Fibroblast of skin of back (primary cell): Measurements from ENCODE around the gene FOXP1.

ENCODE experiments used
- DNase-seq: peaks from one replicate; pipeline ENCODE4 v3.0.0-alpha.2; 2013

Gene FOXP1

DNA sequence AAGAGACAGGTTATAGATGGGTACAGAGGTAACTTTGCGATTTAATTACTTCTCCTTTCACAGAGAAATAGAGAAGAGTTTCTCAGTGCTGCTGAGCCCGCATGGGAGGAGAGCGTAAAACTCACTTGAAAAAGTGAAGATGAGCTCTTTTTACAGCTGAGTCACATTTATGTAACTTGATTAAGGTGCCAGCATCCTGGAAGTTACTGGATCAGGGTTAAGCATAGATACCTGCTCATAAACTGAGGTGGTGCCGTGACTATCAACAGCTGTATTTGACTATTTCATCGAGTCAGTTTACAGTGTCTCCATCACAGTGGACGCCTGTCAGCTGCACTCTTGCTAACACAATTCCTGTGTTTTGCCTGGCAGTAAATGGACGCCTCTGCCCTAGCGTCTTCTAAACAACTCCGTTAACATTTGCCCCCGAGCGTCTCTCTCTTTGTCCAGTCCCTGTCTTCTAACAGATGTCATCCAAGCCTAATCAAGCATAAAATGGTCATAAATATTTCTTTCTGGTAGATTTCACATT is 414.6 kb downstream of the FOXP1 start:
- no peak for DNase-seq

DNA sequence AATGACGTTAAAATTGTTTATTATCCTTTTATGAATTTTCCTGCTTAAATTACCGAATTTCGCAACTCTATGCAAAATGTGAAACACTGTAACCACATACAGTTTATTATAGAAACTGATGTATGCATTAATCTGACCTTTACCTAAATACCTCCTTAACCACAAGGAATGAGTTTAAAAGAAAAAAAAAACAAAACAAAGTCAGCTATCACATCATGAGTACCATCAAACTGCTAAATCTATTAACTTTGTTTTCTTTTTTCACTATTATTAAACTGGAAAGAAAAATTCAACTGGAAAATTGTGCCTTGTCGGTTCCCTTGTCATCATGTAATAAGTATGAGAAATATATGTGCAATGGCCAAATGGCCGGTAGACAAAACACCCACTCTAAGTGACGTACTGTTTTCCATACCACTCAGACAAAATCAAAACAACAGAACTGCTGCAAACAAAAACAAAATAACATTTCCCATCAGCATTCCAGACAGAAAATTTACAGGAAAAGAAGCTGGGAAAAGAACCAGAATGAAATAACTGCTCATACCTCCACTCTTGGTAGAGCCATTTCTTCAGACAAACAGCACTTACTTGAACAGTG is 415.3 kb downstream of the FOXP1 start:
- peak; percentile 88 for DNase-seq

DNA sequence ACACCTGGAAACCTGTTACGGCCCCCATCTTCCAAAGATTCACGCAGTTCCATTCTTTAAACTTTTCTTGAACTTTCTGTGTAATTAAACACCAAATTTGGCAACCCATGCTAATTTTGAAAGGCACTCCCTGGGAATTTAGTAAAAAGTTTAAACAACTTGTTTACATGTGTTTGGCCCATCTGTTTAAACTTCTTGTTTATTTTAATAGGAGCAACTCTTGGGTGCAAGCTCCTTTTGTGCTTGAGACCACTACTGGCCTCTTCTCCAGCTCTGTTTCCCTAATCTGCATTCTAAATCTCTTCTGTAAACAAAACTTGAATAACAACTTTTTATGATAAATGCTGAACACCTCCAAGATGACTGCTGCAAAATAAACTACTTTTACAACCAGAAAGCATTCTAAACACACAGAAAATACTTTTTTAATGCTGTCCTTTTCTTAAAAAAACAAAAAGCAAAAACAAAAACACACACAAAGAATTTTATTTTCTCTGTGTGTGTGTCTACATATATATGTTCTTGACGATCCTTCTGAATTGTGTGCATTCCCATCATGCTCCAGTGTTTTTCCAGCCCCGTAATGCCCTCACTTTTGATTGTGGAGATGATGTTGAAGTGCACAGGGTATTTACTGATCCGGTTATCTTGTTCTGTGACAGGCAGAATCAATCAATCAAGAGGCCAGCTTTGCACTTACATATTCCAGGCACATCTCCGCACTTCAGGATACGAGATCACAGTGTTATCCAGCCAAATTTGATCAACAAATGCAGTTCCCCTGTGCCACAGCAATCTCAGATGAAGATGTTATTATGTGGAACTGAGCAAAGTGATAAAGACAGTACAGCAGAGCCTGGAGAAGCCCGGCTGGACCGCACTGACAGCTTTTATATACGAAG is 416.9 kb downstream of the FOXP1 start:
- DNase-seq, result no peak

DNA sequence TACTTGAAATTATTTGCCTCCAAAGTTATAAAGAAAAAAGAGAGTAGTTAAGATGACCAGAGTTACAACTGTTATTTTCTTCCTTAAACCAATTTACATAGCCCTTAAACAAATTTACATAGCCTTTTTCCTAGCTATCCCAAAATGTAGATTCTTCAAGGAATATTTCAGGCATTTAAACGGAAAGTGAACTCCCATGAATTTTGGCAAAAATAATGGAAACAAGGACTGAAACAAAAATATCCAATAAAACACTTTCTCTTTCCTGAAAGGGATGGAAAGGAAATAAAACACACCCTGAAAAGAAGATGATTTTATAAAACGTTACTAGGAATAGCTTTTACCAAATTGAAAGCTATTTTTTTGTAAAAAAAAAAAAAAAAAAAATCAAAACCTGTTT is 418.6 kb downstream of the FOXP1 start:
- DNase-seq, result no peak

DNA sequence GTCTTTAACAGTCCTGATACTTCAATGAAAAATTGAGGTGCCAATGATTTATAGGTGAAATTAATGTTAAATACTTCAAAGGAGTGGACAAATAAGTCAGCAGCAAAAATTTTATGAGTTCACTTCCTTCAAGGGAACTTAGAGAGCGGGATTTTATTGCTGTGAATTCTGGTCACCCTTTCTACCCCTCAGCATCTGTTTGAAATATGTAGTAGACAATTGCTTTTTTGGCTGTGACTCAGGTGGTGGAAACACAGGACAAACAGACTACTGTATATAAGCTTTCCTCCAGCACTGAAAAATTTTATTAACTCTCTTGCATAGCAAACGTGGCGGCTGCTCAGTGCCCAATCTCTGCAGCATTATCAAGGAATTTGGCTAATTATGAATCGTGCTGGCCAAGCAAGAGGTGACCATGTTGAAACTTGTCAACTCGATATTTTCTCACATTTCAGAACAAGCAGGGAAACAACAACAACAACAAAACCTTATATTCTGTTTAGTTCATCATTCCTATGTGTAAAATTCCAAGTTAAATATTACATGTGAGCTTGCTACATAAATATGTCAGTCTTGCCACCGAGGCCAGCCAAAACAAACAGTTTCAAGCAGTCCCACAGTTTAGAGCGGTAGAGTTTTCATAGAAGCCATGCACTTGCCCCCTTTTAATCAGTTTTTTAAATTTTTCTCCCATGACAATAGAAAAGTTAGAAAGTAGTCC is 420.2 kb downstream of the FOXP1 start:
- peak; percentile 62 for DNase-seq

DNA sequence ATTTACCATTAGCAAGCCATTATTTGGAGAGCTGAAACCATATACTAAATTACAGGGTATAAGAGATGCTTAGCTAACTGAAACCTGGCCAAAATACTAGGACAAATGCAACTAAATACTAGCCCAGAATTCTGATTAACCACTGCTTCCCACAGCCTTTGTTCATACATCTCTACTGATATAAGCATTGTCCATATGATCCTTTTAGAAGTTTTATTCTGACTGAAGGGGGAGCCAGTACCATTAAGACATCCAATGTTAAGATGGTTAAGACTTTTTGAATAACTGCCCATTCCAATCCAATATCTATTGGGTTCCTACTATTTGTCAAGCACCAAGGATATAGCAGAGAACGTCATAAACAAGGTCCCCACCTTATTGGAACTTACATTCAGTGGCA is 421.3 kb downstream of the FOXP1 start:
- DNase-seq, result no peak

DNA sequence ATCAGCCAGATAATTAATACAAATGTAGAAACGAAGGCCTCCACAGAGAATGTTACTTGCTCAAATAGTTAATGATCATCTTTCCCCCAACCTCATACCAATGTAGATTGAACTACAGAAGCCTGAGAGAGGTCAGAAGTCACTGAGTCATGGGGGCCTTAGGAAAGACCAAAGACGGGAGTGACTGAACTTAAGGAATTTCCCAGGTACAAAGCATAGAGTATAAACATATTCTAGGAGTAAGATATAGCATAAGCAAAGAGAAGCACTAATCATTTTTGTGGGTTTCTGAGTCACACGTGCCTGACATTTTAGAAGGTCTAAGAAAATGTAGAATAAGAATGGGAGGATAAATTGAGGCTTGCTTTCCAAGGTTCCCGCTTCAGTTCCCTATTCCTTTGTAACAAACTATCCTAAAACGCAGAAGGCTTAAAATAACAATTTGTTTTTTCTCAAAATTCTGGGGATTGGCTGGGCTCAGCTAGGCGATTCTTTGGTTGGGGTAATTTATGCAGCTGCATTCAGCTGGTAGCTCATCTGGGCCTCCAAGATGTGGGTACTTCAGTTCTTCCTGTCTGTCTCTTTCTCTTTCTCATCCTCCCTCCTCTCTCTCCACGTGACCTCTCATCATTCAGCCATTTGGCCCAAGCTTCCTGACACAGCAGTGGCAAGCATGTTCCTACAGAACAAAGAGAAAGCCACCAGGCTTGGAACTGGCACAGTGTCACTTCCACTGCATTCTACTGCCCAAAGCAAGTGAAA is 422.6 kb downstream of the FOXP1 start:
- DNase-seq, result peak; percentile 61

DNA sequence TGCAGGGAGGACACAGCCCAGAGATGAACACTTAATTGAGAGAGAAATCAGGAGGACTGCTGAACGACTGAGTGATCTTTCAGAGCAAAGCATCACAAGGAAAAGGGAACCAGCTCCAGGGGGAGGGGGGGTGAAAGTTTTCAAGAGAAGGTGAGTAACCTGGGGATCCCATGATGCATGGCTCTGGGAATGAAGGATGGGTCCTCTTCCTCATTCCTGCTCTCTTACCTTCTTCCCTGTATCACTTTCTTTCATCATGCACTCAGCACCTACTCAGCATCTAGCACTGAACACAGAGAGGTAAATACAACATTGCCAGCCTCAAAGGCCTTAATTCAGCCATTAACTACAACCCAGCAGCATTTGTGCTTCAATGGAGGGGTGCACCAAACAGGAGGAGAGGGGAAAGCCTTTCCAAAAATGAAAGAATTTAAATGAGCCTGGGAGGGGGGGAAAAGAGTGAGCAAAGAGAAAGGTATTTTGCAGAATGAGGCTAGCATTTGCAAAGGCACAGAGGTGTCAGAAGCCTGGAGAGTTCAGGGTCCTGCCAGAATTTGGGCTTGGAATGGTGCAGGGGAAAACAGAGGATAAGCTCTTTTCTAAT is 427.4 kb downstream of the FOXP1 start:
- no peak for DNase-seq

DNA sequence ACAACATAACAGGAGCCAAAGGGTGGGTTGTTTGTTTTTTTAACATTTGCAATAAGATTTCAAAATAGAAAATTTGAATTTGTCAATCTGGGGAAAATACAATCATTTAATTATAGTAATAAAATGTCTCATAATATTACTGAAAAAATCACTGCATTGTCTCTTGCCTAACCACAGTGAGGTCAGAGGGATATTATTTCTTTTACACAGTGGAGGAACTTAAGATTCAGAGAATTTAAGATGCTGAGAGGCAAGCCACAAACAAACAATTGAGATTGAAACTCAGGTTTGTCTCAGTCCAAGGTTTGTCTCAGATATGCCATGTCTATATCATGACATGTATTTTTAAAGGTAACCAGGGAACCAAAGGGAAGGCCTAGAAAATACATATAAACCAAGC is 428.7 kb downstream of the FOXP1 start:
- DNase-seq, result no peak

DNA sequence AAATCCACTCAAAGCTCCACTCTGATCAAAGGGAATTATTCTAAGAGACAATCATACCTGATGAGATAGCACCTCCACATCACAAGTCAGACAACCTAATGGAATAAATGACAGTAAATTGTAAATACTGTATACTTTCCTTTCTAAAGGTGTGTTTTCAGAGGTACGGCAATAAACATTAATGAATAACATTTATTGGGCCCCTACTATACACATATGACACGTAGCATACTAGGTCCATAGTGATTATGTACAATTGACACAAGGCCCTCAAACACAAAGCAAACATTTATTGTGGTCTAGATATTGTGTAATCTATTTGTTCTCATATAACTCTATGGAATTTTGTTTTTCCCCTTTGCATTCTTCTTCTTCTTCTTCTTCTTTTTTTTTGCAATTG is 429.8 kb downstream of the FOXP1 start:
- no peak for DNase-seq

DNA sequence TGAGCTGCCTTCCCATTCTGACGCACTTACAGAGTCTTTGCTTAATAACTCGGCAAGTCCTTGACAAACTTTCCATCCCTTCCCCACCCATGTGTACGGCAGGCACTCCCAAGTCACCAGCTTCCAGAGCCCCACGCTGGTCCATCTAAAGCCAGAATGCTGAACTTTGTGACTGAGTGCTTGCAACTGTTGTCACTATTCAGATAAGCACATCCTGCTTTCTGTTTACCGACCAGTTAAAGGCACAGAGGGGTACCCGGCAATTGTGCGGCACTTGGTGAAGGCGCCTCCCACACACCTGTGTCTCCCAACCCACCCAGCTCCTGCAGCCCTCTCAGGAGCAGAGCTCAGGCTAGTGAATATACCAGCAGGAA is 430.6 kb downstream of the FOXP1 start:
- DNase-seq, result no peak

DNA sequence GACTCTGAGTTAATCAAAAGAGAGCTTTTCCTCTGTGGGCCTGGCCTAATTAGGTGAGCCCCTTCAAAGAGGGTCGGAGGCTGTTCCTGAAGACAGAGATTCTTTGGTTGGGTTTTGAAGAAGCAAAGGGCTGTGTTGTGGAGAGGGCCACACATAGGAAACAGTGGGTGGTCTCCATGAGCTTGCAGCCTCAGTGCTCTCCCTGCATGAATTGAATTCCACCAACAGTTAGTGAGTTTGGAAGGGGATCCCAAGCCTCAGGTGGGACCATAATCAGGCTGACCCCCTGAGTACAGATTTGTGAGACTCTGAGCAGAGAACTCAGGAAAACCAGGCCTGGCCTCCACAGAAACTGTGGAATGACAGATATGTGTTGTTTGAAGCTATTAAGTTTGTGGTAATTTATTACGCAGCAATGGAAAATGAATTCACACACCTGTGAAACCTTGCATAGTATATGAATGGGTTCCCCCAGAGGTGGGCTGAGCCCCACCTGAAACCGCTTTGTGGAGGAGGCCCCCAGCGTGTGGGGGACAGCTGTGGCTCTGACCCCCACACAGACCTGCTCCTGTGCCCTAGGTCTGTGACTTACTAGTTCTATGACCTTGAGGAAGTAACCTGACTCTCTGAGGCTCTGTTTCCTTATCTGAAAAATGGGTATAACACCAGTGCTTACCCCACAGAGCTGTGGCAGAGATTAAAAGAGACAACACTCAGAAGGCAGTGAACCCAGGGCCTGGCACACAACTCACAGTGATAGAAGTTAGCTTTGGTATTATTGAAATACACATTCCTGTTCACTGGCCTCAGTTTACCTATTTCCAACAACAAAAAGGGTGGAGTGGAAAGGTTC is 431.3 kb downstream of the FOXP1 start:
- DNase-seq, result no peak

DNA sequence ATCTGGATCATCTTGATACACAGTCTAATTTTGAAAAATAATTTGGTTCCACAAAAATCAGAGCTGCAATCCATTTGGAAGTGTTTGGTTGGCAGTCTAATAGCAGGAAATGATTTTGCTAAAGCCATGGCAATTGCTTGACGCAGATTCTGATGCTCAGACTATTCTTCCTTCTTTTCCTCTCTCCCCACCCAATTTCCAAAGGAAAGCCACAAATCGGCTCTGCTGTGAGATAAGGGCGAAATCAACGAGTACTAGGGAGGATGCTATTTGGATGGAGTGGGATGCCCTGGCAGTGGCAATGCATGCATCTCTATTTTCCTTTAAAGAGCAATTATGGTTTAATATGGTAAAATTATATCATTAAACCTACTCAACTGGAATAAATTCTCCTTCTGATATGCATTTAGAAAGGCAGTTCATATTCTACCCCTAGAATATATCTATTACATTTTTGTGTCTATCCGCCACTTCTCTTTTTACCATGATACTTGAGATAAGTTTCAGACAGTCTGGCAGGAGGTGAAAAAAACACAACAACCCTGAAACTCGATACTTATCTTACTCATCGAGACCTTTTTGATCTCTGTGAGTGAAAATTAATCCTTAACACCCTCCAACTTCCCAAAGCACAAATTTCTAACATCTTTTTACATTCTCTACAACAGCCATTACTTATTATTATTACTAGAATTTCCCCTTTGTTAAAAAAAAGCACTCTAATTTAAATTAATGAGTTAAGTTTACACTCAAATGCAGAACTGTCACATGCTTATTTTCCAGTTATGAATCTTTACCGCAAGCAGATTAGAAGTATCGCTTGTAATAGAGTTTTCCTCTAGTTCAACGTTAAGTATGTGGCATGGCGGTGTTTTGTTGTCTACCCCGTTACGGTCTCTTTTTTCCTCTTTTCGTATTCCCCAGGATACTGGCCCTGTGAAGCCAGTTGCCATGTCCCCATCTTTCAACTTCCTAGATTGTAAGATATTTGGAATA is 433.3 kb downstream of the FOXP1 start:
- DNase-seq, result no peak

DNA sequence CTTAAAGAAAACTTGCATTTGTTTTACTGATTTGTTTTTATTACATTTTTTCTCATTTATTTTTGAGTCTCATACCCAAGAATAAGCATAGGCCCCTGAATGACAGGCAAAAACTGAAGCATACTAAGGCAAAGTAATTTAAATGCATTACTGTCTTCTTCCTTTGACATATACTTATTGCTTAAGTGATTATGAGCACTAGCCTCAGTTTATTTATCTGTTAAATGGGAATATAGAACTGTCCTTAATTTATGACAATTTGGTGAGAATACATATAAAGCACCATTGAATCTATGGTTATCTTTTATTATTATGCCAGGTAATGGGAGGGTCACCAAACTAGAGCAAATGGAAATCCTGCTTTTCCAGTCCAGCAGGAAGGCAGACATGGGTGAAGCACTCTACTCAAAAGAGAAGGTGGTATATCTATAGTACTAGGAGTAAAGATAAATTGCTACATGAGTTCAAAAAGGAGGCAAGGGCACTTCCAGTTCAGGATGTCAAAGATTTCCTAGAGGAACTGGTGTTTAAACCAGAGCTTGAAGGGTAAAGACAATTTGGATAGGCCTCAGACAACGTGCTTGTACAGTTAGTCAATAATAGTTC is 435.0 kb downstream of the FOXP1 start:
- no peak for DNase-seq

DNA sequence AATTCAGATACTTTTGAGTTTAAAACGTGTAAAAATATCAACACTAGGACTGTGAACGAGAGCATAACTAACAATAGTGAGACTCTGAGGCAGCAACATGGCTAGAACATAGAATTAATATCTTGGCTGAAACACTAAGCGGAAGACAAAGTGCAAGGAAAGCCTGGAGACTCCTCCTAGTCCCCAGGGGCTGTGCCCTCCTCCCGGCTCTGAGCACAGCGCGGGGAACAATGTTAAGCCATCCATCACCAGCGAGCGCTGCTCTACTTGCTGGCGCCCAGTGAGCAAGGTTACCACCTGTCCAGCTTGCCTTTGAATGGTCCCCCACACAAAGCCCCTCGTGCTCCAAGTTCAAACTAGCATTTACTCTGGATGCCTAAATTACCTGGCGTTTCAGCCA is 436.9 kb downstream of the FOXP1 start:
- no peak for DNase-seq

DNA sequence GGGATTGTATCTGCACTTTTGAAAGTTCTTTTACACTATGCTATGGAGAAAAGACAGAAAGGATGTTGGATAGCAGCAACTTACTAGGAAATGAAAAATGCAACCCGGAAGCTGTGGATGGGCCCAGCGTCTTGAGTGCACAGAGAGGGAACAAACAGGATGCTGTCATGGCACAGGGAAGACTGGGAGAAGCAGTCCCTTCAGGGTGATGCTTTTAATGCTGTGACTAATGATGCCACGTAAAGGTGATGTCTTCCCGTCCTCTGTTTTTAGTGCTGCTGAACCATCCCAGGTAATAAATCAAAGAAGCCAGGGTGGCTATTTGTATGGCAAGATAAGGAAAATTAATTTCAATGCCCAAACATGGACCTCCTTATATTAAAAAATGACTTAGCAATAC is 437.6 kb downstream of the FOXP1 start:
- no peak for DNase-seq

DNA sequence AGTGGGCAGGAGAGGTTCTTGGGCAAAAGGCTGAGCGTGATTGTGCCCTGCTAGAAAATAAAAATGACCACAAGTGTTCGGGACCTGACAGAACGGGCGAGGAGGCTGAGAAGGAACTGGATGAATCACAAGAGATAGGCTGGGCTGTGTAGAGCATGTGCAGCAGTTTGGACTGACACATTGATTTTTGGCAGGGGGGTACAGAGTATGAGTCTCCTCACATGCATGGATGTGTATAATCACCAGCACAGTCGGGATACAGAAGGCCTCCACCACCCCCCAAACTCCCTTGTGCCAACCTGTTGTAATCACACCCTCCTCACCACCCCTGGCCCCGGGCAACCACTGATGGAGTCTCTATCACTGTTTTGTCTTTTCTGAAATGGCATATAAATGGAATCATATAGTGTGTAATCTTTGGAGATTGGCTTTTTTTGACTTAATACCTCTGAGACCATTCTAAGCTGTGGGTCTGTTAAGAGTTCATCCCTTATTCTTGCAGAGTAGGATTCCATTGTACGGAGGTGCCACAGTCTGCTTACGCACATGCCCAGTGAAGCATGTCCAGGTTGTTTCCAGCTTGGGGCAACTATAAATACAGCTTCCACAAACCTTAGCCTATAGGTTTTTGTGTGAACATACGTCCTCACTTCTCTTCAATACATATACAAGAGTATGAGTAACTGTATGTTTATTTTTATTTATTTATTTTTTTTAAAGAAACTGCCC is 438.8 kb downstream of the FOXP1 start:
- DNase-seq, result no peak

DNA sequence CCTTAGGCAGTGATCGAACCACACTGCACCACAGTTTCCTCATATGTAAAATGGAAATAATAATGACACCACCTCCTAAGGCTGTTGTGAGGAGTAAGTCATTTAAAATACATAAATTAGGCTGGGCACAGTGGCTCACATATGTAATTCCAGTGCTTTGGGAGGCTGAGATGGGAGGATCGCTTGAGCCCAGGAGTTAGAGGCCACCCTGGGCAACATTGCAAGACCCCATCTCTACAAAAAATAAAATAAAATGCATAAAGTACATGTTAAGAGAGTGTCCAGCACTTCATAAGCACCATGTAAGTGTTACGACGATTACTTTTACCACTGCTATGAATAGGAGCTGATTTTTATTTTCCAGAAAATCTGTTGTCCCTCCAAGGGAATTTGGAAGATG is 440.0 kb downstream of the FOXP1 start:
- DNase-seq, result no peak
